ENCODE measurements around the gene RUVBL1. TPM values are rescaled to one million over a fixed set of nuclear protein-coding genes. Genes with fewer than 3 reads are reported as not detected.
A peak's percentile ranks its signal among the peaks of the same experiment; 100 is the strongest.

The RUVBL1 gene
- total RNA-seq, 1 donor from 2014 or later: 33.1 TPM

DNA sequence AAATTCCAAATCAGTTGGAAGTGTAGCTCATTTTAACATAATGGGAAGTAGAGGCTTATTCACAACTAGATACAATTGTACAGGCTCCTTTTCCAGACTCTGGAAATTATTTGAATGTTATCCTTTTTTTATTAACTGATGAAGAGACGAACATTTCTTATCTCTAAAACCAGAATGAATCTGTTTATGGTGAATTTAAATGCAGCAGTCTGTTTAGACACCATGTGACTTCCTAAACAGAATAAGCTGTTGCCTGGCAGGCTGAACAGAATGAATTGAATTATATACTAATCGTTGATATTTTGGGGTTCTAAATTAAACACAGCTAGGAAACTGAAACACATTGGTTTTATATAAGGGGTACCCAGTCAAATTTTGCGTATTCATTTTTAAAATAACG is 67.4 kb downstream of the RUVBL1 start:
- Mint-ChIP-seq H3K4me3 (ENCODE audit: unreplicated experiment) (no peak overlapping the region), H3K4me1 (ENCODE audit: low read depth, unreplicated experiment) (peaks cover 18% of the 10 kb centered on the region), H3K36me3 (ENCODE audit: unreplicated experiment) (no peaks in the 10 kb centered on the region), H3K9me3 (ENCODE audit: unreplicated experiment) (peaks cover 7% of the 10 kb centered on the region), H3K27me3 (ENCODE audit: unreplicated experiment) (peaks cover 2% of the 10 kb centered on the region), H3K27ac (ENCODE audit: unreplicated experiment) (no peak overlapping the region)
- TF ChIP-seq, protein P1, sequence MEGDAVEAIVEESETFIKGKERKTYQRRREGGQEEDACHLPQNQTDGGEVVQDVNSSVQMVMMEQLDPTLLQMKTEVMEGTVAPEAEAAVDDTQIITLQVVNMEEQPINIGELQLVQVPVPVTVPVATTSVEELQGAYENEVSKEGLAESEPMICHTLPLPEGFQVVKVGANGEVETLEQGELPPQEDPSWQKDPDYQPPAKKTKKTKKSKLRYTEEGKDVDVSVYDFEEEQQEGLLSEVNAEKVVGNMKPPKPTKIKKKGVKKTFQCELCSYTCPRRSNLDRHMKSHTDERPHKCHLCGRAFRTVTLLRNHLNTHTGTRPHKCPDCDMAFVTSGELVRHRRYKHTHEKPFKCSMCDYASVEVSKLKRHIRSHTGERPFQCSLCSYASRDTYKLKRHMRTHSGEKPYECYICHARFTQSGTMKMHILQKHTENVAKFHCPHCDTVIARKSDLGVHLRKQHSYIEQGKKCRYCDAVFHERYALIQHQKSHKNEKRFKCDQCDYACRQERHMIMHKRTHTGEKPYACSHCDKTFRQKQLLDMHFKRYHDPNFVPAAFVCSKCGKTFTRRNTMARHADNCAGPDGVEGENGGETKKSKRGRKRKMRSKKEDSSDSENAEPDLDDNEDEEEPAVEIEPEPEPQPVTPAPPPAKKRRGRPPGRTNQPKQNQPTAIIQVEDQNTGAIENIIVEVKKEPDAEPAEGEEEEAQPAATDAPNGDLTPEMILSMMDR (IDR thresholded peaks at IDR 0.05; ENCODE audit: partially characterized antibody, unreplicated experiment): no peak
- no peak for DNase-seq

DNA sequence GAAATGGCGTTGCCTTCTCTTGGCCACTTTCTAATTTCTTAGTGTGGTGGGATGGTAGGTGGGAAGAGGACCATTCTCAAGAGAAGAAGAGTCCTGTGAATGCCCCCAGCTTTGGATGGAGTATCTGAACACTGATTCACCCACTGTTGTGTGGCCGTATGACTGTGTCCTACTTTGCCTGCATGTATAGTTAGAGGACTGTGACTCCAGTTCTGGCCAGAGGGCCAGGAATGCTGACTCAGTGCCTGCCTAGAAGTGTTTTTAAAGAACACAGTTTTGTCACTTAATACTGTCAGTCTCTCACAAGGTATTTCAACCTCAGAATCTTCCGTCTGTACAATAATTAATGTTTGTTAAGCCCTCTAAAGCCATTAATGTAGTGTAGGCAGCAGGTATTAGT is 69.2 kb downstream of the RUVBL1 start:
- Mint-ChIP-seq H3K36me3 (ENCODE audit: unreplicated experiment) (no peaks in the 10 kb centered on the region), H3K4me1 (ENCODE audit: low read depth, unreplicated experiment) (peaks cover 23% of the 10 kb centered on the region), H3K4me3 (ENCODE audit: unreplicated experiment) (peak overlapping the region; percentile 99), H3K9me3 (ENCODE audit: unreplicated experiment) (peaks cover 7% of the 10 kb centered on the region), H3K27me3 (ENCODE audit: unreplicated experiment) (peaks cover 2% of the 10 kb centered on the region), H3K27ac (ENCODE audit: unreplicated experiment) (no peak overlapping the region)
- no peak for DNase-seq
- TF ChIP-seq, protein P1 (IDR thresholded peaks at IDR 0.05; ENCODE audit: partially characterized antibody, unreplicated experiment): no peak

DNA sequence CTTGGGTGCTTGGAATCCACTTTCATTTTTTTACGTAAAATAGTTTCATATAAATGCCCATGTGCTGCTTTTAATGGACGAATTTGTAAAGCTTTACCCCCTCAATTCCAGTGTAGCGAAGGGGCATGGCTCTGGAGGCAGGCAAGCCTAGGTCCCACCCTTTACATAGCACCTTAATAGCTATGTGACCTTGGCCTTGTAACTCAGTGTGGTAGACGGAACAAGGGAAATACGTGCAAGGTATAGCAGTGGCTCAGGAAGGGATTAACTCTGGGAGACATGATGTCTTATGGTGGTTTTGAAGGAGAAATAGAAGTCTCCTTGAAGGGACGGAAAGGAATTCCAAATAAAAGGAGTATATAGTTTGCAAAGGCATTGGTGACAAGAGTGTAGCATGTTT is 70.0 kb downstream of the RUVBL1 start:
- Mint-ChIP-seq H3K36me3 (ENCODE audit: unreplicated experiment) (no peaks in the 10 kb centered on the region), H3K9me3 (ENCODE audit: unreplicated experiment) (peaks cover 7% of the 10 kb centered on the region), H3K4me3 (ENCODE audit: unreplicated experiment) (peak overlapping the region; percentile 99), H3K4me1 (ENCODE audit: low read depth, unreplicated experiment) (peaks cover 23% of the 10 kb centered on the region), H3K27me3 (ENCODE audit: unreplicated experiment) (peaks cover 2% of the 10 kb centered on the region), H3K27ac (ENCODE audit: unreplicated experiment) (peak overlapping the region; percentile 49)
- TF ChIP-seq, protein P1 (IDR thresholded peaks at IDR 0.05; ENCODE audit: partially characterized antibody, unreplicated experiment): no peak
- DNase-seq: no peak

DNA sequence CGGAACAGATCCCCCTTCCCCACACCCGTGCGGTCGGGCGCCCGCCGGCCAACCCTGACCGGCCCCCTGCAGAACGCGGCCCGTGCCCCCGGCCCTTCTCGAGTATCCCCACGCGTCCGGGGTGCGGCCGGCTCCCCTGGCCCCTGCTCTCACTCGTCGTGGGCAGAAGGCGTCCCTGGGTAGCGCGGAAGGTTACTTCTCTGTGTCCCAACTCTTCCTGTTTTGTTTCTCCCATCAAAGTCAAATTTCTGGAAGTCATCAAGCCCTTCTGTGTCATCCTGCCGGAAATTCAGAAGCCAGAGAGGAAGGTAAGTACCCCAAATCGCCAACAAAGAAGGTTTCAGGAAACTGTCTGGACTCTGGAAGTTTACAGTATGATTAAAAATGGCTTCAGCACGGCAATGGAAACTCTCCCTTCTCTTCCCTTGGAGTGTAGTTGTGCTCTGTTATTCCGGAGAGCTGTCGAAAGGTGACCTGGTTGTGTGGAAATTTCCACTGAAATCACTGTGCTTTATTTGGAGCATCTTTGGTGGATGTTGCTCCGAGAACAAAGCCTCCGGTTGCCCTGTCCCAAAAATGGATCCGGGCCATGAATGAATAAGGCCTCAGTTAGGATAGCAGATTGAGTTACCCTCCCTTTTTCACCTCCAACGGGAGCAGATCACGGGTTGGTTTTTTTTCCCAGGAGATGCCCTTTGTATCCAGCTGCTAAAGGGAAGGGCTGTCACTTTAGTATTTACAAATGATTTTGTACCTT is 70.8 kb downstream of the RUVBL1 start:
- TF ChIP-seq, protein P1 (IDR thresholded peaks at IDR 0.05; ENCODE audit: partially characterized antibody, unreplicated experiment): no peak
- peaks cover 7% of the 10 kb centered on the region for H3K9me3 Mint-ChIP-seq (ENCODE audit: unreplicated experiment)

DNA sequence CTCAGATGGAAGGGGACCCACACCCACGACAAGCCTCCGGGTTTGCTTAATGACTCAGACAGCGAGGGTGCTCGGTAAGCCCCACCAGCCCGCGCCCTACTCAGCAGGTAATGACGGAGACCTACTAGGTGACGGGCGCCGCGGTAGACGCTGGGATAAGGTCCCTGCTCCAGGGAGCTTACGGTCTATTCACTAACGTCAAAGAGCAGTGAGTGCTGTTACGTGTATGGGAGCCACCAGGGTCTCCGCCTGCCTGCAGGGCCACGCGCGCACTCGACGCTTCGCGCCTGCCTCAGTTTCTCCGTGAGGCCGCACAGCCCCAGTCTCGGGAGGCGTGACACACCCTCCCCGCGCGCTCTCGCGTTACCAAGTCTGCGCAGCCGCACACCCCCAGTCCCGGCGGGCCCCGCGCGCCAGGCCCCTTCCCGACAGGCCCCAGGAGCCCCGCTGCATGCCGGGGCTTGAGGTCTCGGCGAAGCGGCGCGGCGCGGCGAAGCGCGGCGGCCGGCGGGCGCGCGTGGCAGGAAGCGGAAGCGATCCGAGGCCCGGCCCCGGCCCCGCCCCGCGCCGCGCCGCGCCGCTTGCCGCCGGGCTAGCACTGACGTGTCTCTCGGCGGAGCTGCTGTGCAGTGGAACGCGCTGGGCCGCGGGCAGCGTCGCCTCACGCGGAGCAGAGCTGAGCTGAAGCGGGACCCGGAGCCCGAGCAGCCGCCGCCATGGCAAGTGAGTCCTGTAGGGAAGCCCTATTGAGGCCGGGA is 71.6 kb downstream of the RUVBL1 start, which contains the start of gene SEC61A1:
Gene SEC61A1 (plus strand): TSS at position 601 of the 758 bp plus-strand sequence. CDS start 116 bp downstream, at position 717.
- Mint-ChIP-seq H3K9me3 (ENCODE audit: unreplicated experiment) (peaks cover 7% of the 10 kb centered on the region), H3K4me3 (ENCODE audit: unreplicated experiment) (peak within 1 kb of the TSS; percentile 99)
- TF ChIP-seq, protein P1 (IDR thresholded peaks at IDR 0.05; ENCODE audit: partially characterized antibody, unreplicated experiment): no peak

More for the DNA sequence above, 70.8 kb downstream of the RUVBL1 start:
- peak overlapping the region; percentile 99 for H3K4me3 Mint-ChIP-seq (ENCODE audit: unreplicated experiment)
- H3K27me3 Mint-ChIP-seq (ENCODE audit: unreplicated experiment): peaks cover 2% of the 10 kb centered on the region
- H3K27ac Mint-ChIP-seq (ENCODE audit: unreplicated experiment): peak overlapping the region; percentile 98
- DNase-seq: peak; percentile 36
- H3K4me1 Mint-ChIP-seq (ENCODE audit: low read depth, unreplicated experiment): peaks cover 23% of the 10 kb centered on the region
- no peaks in the 10 kb centered on the region for H3K36me3 Mint-ChIP-seq (ENCODE audit: unreplicated experiment)

More for the DNA sequence above, 71.6 kb downstream of the RUVBL1 start, which contains the start of gene SEC61A1:
- Mint-ChIP-seq H3K27ac (ENCODE audit: unreplicated experiment) (peak within 1 kb of the TSS; percentile 98), H3K27me3 (ENCODE audit: unreplicated experiment) (peaks cover 2% of the 10 kb centered on the region), H3K4me1 (ENCODE audit: low read depth, unreplicated experiment) (peaks cover 23% of the 10 kb centered on the region), H3K36me3 (ENCODE audit: unreplicated experiment) (no peaks in the 10 kb centered on the region)
- peak; percentile 97 for DNase-seq
